PFSK-1 (cell line): ENCODE measurements around the gene CALHM1.

Experiments
- FOXP2 ChIP-seq: optimal IDR thresholded peaks from 2 replicates; pipeline ENCODE3; 2011; ENCODE audit warnings: borderline replicate concordance, control low read depth, inconsistent platforms; ENCODE audit not compliant: insufficient read depth; ENCODE audit errors: extremely low read length, extremely low read depth
- POLR2AphosphoS5 ChIP-seq: IDR thresholded peaks from 2 replicates; pipeline ENCODE4 v1.6.1; 2012; ENCODE audit warnings: low read depth, mild to moderate bottlenecking, control low read depth, low read length, moderate library complexity
- REST ChIP-seq, 2 experiments: IDR thresholded peaks; 2 replicates each; pipeline versions ENCODE4 v1.6.1 to v1.8.0; 2011 to 2012; ENCODE audit warnings: low read depth in 2 of 2, low read length in 2 of 2, control low read depth in 1 of 2, inconsistent platforms in 1 of 2, mild to moderate bottlenecking in 1 of 2, moderate library complexity in 1 of 2; ENCODE audit not compliant: insufficient read depth in 1 of 2
- SIN3A ChIP-seq: IDR thresholded peaks from 2 replicates; pipeline ENCODE4 v1.6.1; 2012; ENCODE audit warnings: mild to moderate bottlenecking, low read length, moderate library complexity, borderline replicate concordance; ENCODE audit not compliant: insufficient read depth
- TAF1 ChIP-seq: IDR thresholded peaks from 2 replicates; pipeline ENCODE4 v1.6.1; 2012; ENCODE audit warnings: low read length, control low read depth, borderline replicate concordance; ENCODE audit not compliant: insufficient read depth

The CALHM1 gene

GRCh38 chr10:103447187-103447586, 11.5 kb downstream of the CALHM1 start:
- TF ChIP-seq POLR2AphosphoS5 (no peak), REST (IDR thresholded peaks at IDR 0.05; ENCODE audit: insufficient read depth in 1 of 2, low read depth in 2 of 2, low read length in 2 of 2) (no peak), SIN3A (no peak), FOXP2 (no peak), TAF1 (no peak)

- no peak for TF ChIP-seq POLR2AphosphoS5
- TF ChIP-seq TAF1: no peak
- no peak for TF ChIP-seq REST (IDR thresholded peaks at IDR 0.05; ENCODE audit: insufficient read depth in 1 of 2, low read depth in 2 of 2, low read length in 2 of 2)
- TF ChIP-seq FOXP2: no peak
- TF ChIP-seq SIN3A: no peak
Observed at GRCh38 chr10:103445767-103446567, 12.7 kb downstream of the CALHM1 start.

GRCh38 chr10:103445366-103445765, 13.3 kb downstream of the CALHM1 start:
- TF ChIP-seq TAF1 (no peak), REST (IDR thresholded peaks at IDR 0.05; ENCODE audit: insufficient read depth in 1 of 2, low read depth in 2 of 2, low read length in 2 of 2) (no peak), POLR2AphosphoS5 (no peak), FOXP2 (no peak), SIN3A (no peak)

GRCh38 chr10:103444478-103444877, 14.2 kb downstream of the CALHM1 start:
- TF ChIP-seq POLR2AphosphoS5: no peak
- TF ChIP-seq REST (IDR thresholded peaks at IDR 0.05; ENCODE audit: insufficient read depth in 1 of 2, low read depth in 2 of 2, low read length in 2 of 2): no peak
- no peak for TF ChIP-seq FOXP2
- TF ChIP-seq SIN3A: no peak
- TF ChIP-seq TAF1: no peak
